SHP77 treated with DMSO at 0.1 percent for 48 hours (cell line): ENCODE measurements around the gene MOB3B.

Experiments used
- DNase-seq: peaks from one replicate; lab custom pipeline; 2025; lab: John Stamatoyannopoulos, UW

Gene MOB3B

GRCh38 chr9:27365707-27366376 lies 163.8 kb downstream of the MOB3B start:
- no peak for DNase-seq

DNA sequence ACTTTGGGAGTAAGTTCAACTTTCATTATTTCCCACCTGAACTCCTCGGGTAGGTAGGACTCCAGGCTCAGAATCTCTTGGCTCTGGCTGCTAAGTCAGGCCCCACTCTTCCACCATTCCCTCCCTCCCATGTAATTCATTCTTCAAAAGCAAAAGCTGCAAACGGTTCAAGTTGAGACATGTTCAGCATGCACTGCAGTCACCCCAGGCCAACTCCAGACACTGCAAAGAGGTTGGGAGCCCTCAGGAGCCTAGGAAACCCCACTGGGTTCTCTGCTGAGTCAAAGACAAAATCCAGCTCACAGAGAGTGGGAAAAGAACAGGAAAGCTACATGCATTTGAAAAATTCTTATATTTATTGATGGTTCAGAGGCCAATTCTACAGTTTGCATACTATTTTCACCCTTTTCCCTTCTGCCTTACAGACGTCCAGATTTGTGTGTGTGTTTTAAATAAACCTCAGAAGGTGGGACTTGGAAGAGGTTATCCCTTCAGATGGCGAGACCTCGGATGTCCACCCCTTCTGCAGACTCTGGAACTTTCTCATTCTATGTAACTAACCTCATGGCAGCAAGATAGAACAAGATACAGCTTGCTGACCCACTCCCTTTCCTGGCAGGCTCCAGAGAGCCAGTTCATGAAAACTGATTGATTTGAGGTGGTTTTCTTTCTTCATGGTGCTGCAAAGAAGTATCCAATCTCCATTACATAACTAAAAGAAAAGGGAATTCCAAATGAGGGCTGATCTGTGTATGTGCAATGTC lies 167.0 kb downstream of the MOB3B start:
- no peak for DNase-seq

DNA sequence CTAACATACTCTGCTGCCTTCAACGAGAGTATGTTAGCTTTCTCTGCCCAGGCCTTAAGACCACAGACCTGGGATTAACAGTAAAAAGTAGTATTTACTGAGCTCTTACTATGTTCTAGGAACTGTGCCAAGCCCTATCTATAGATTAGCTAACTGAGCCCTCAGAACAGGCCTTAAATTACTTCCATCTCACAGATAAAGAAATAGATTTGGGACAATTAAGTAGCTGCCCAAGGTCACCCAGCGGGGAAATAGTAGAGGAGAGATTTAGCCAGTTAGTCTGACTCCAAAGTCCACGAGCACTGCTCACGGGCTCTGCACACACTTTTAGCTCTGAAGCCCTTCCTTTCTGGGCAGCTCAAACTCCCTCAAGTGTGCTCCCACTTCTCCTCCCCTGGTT lies 168.1 kb downstream of the MOB3B start:
- DNase-seq = no peak

GRCh38 chr9:27359763-27360162 lies 169.9 kb downstream of the MOB3B start:
- DNase-seq = no peak

- DNase-seq = no peak
These were observed 171.6 kb downstream of the MOB3B start for GRCh38 chr9:27358007-27358406.

- no peak for DNase-seq
These were observed 173.2 kb downstream of the MOB3B start for GRCh38 chr9:27356446-27356845.

DNA sequence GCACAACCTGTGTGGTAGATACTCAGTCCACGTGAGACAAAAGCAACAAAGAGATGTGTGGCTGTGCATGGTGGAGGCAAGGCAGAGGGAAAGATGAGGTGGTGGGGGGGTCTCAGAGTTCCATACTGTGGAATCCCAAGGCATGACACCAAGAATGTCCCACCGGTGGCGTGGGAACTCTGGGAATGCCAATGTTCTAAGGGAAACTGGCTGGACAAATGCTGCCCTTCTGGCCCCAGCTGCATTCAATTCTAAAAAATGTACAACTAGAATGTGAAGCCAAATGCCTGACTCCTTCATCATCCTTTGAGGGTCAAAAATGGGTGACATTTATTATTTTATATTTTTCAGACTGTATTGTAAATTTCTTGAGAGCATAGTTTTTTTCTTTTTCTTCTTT lies 174.4 kb downstream of the MOB3B start:
- DNase-seq = no peak

- DNase-seq = no peak
These were observed 176.0 kb downstream of the MOB3B start for GRCh38 chr9:27353474-27354229.

DNA sequence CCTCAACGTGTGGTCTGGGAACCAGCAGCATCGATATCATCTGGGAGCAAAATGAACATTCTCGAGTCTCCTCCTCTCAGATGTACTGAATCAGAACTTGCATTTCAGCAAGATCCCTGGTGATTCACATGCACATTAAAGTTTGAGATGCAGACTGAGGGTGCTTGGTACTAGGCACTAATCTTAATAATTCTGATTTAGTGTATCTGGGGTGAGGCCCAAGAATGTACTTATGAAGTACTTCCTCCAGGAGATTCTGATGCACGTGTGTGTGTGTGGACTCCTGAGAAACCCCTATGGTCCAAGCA lies 176.5 kb downstream of the MOB3B start:
- no peak for DNase-seq

- DNase-seq = no peak
These were observed 177.0 kb downstream of the MOB3B start for GRCh38 chr9:27352457-27353165.

DNA sequence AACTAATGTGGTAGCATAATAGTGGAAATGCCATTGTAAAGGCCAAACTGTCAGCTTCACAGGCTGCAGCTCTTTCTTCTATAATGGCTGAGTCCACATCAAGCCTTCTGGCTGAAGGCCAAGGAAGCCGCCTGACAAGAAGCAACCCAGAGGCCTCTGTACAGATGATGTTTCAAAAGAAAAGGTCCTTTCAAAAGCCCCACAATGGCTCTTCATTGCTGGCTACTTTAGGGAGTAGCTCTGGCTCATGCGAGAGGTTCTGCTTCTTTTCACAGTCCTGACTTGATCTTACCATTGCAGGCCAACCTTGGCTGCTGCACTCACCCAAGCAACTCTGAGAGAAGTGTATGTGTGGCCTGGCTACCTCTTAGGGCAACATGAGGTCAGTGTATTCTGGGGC lies 178.2 kb downstream of the MOB3B start:
- no peak for DNase-seq

DNA sequence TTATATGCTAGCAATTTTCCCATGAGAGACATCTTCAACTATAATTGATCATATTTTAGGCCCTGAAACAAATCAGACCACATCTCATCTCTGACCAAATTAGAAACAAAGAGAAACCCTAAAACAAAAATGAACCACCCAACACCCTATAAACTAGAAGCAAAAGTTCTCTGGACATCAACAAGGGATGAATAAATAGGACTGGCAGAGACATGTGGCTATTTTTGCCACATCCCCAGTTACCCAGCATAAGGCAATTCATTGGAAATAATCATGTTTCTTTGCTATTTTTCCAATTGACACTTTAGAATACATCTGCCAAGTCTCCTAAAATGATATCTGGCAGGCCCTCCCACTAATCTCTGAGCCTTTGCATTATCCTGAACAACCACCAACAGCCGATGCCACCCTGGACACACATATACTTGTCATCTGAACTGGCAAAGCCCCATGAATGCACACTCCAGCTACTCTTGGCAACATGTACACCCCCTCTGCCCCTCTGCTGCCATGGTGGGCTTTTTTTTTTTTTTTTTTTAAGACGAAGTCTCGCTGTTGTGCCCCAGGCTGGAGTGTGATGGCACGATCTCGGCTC lies 179.1 kb downstream of the MOB3B start:
- DNase-seq = no peak

DNA sequence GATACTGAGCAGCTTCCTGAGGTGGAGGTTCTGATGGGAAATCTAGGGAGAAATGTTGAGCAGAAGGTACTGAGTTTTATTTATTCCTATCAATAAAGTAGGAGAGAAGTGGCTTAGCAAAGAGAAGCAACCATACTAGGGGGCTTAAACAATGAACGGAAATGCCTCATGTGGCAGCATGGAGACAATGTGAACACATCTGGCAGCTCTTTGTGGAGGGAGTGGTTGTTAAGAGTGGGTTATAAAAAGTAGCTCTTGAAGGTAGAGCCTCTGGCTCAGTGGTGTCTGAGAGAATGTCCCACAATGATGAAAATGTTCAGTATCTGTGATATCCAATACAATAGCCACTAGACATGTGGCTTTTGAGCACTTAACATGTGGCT lies 179.9 kb downstream of the MOB3B start:
- no peak for DNase-seq

DNA sequence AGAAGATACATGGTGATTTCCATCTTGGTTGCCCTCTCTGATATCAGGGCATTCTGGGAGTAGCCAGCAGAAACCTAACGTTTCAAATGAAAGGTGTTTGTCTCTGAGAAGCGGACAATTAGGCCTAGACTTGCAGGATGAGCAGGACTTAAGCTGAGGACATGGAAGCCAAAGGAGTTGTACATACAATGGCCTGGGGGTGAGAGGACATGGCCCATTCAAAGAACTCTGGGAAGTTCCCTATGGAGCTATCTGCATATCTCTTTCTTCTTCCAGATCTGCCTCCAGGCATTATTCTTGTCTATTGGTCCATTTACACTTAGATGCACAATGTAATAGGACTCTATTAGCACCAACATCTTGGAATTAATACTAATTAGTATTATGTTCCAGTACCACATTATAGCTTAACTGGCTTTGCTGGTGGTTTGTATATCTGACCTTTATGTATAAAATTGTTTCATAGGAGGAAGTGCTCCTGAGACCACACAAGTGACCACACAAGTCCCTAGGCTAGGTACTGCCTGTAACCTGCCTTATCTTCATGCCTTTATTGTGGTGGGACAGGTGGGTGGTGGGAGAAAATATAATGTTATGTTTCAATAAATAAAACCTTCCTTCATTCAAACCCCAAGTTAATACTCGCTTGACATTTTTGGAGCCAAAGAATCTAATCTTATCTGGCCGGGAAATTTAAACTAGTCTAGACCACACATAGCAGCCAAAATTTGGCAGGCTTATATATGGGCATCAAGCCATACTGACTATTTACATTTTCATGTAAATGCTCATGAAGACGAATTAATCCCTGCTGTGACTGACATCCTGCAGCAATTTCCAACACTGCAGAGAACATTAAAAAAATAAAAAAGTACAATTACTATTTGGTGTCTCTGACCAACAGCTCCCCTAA lies 180.6 kb downstream of the MOB3B start:
- DNase-seq = no peak

GRCh38 chr9:27347889-27348288 lies 181.7 kb downstream of the MOB3B start:
- no peak for DNase-seq

GRCh38 chr9:27344776-27345175 lies 184.8 kb downstream of the MOB3B start:
- DNase-seq = no peak

DNA sequence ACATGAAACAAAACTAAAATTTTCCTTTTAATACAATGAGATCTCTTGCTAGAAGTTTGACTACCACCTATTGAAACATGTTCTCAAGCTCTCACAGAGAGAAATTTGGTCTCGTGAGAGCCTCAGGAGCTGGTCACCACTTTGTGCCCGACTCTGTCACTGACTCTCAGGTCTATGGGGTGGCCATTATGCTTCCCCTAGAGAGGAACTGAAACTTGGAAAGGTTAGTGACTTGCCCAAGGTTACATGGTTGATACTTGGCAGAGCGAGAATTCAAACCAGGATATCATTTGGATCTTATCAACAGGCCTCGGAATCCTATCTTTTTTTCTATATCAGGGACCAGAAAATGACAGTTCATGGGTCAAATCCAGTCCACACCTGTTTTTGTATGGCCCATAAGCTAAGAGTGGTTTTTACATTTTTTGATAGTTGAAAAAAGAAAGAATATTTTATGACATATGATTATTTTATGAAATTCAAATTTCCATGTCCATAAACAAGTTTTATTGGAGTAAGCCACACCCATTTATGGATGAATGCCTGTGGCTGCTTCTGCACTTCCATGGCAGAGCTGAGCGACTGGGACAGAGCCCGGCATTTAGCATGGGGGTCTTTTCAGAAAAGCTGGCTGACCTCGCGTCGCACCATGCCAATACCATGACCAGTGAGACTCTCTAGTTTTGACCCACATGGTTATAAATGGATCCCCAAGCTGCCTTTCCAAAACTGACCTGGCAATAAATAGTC lies 187.9 kb downstream of the MOB3B start:
- no peak for DNase-seq

DNA sequence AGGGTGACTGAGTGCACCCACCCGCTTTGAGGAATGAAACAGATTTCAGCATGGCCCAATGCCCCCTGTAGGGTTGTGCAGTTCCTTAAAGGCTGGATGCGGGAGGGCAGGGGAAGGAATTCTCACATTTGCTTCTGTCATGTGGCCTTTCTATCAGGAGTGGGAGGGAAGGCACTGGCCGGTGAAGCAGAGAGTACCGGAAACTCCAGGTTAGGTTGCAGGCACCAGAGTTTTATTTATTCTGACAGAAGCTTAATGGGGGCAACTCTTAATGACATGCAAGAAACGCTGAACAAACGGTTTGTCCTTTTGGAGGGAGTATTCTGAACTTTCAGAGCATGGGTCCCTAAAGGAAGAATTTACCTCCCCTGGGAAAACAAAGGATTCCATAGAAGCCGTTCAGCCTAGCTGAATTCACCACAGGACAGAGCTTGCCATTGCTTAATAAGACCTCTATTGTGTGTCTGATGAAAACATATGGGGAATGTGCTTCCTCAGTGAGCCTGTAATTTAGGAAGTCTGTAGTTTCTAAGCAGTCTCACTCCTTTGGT lies 188.6 kb downstream of the MOB3B start:
- DNase-seq = no peak

GRCh38 chr9:27340285-27340674 lies 189.3 kb downstream of the MOB3B start:
- DNase-seq = no peak

- no peak for DNase-seq
These were observed 189.8 kb downstream of the MOB3B start for GRCh38 chr9:27339661-27340284.
